AG20443 (cell line): ENCODE results near the gene ADD1.

Experiments
- DNase-seq: peaks from one replicate; pipeline ENCODE4 v3.0.0; 2012; ENCODE audit warnings: low spot score, mixed read lengths

ADD1 gene

GRCh38 chr4:2822461-2823300 is 21.0 kb upstream of the ADD1 start:
- DNase-seq: no peak

GRCh38 chr4:2823301-2823670 is 20.4 kb upstream of the ADD1 start:
- DNase-seq: no peak

- no peak for DNase-seq
These were observed 19.8 kb upstream of the ADD1 start for GRCh38 chr4:2823671-2824328.

- DNase-seq: no peak
These were observed 19.3 kb upstream of the ADD1 start for GRCh38 chr4:2824329-2824835.

GRCh38 chr4:2824836-2825381 is 18.7 kb upstream of the ADD1 start:
- DNase-seq: no peak

- no peak for DNase-seq
These were observed 17.9 kb upstream of the ADD1 start for GRCh38 chr4:2825740-2826139.

GRCh38 chr4:2827071-2827873 is 16.4 kb upstream of the ADD1 start:
- DNase-seq: no peak

- no peak for DNase-seq
These were observed 15.5 kb upstream of the ADD1 start for GRCh38 chr4:2827874-2828751.

- no peak for DNase-seq
These were observed 14.9 kb upstream of the ADD1 start for GRCh38 chr4:2828758-2829181.

GRCh38 chr4:2829321-2829932 is 14.2 kb upstream of the ADD1 start:
- DNase-seq: no peak

- no peak for DNase-seq
These were observed 13.7 kb upstream of the ADD1 start for GRCh38 chr4:2829933-2830451.

- no peak for DNase-seq
These were observed 12.7 kb upstream of the ADD1 start for GRCh38 chr4:2830632-2831610.

GRCh38 chr4:2831611-2832308 is 11.9 kb upstream of the ADD1 start:
- no peak for DNase-seq

GRCh38 chr4:2832309-2832980 is 11.2 kb upstream of the ADD1 start:
- DNase-seq: no peak

- DNase-seq: no peak
These were observed 10.5 kb upstream of the ADD1 start for GRCh38 chr4:2832981-2833670.

GRCh38 chr4:2833671-2834000 is 10.0 kb upstream of the ADD1 start:
- no peak for DNase-seq
